Activated CD4-positive, alpha-beta T cell treated with anti-CD3 and anti-CD28 coated beads for 24 hours (primary cell): Measurements from ENCODE around the gene NME3.
"Not testable (repeated sequence)": the region's sequence is repeated elsewhere in the genome, so short reads cannot be mapped to it uniquely, and the experiment has no call there.

Experiments
- DNase-seq, 2 donors: peaks; one replicate each; pipeline ENCODE4 v3.0.0-alpha.2; 2020; ENCODE audit warnings: low read depth in 2 of 2

NME3 gene

GRCh38 chr16:1771188-1771863 lies at the start of gene NME3:
TSS of gene NME3 (minus strand) at chr16:1771543. CDS start at chr16:1771534, 9 bp downstream.
- peak; percentile 66 to 69 for DNase-seq

- DNase-seq = no peak
Measured at GRCh38 chr16:1820946-1821290, 49.6 kb upstream of the NME3 start.

- no peak for DNase-seq
Measured at GRCh38 chr16:1820096-1820945, 49.0 kb upstream of the NME3 start.

GRCh38 chr16:1819611-1820010 lies 48.3 kb upstream of the NME3 start:
- no peak for DNase-seq

GRCh38 chr16:1818873-1819525 lies 47.7 kb upstream of the NME3 start:
- no peak for DNase-seq

- DNase-seq = no peak
Measured at GRCh38 chr16:1818204-1818872, 47.0 kb upstream of the NME3 start.

GRCh38 chr16:1817716-1818115 lies 46.4 kb upstream of the NME3 start:
- DNase-seq = no peak

GRCh38 chr16:1817276-1817589 lies 45.9 kb upstream of the NME3 start:
- DNase-seq = no peak

- DNase-seq = no peak
Measured at GRCh38 chr16:1816396-1817275, 45.3 kb upstream of the NME3 start.

GRCh38 chr16:1815461-1815860 lies 44.1 kb upstream of the NME3 start:
- no peak for DNase-seq

GRCh38 chr16:1812732-1813163 lies 41.4 kb upstream of the NME3 start:
- peak; percentile 15 to 44 for DNase-seq

GRCh38 chr16:1810536-1810935 lies 39.2 kb upstream of the NME3 start:
- DNase-seq = no peak

GRCh38 chr16:1810106-1810505 lies 38.8 kb upstream of the NME3 start:
- no peak for DNase-seq

GRCh38 chr16:1809281-1809801 lies 38.0 kb upstream of the NME3 start:
- no peak for DNase-seq

GRCh38 chr16:1808691-1809090 lies 37.3 kb upstream of the NME3 start:
- DNase-seq = no peak

GRCh38 chr16:1807626-1808025 lies 36.3 kb upstream of the NME3 start:
- no peak for DNase-seq

GRCh38 chr16:1800701-1801100 lies 29.4 kb upstream of the NME3 start:
- DNase-seq = no peak

- not testable (repeated sequence) for DNase-seq
Measured at GRCh38 chr16:1799263-1799662, 27.9 kb upstream of the NME3 start.

- DNase-seq = no peak
Measured at GRCh38 chr16:1794908-1795666, 23.7 kb upstream of the NME3 start.

GRCh38 chr16:1794221-1794871 lies 23.0 kb upstream of the NME3 start:
- no peak for DNase-seq
